GM18951 (cell line): Measurements from ENCODE around the gene ZNF821.
"Not testable (repeated sequence)": the region's sequence is repeated elsewhere in the genome, so short reads cannot be mapped to it uniquely, and the experiment has no call there.

Experiments used
- POLR2A ChIP-seq: IDR thresholded peaks from 4 replicates; pipeline ENCODE4 v1.6.1; 2011; ENCODE audit warnings: mild to moderate bottlenecking; ENCODE audit not compliant: insufficient read length, insufficient read depth; ENCODE audit errors: extremely low read depth
- in situ Hi-C: fragments of 300-500 bp; cut with MboI; formaldehyde crosslinking; loops from one replicate; pipeline ENCODE4 v1.12.0; 2022; ENCODE audit warnings: low sequenced_read_pairs, mixed read lengths, inconsistent platforms; ENCODE audit not compliant: unreplicated experiment

The ZNF821 gene

DNA sequence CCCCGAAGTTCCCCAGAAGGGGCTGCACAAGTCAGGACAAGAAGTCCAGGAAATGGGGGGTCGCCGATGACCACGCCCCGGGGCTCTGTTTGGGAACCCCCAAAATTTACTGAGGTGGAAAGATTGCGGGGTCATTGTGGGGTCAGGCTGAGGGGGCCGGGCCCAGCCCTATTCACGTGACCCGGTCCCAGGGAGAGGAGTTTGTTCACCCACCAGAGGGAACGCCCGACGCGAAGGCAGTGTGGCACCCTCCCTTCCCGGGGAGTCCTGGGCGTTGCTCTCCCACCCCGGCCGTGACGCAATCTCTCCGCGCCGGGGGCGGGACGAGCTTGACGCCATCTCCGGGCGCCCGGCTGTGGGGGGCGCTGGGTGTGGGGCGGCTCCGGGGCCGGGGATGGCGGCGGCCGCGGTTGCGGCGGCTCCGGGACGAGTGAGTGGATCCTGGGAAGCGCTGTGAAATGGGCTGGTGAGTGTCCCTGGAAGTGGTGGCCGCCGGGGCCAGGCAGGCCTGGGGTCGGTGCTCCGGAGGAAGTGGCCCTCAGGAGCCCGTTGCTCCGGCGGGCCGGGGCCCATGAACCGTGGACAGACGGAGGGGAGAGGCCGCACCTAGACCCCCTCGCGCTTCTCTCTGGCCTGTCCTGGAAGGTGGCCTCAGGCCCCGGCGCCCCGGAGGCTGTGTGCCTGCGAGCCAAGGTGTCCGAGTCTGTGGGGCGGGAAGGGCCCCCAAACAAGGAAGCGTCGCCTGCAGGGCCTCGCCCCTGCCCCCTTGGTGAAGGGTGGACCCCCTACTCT is 38.1 kb downstream of the ZNF821 start, which contains the start of gene ATXN1L:
ATXN1L (plus strand) TSS at position 338 of the 792 bp plus-strand sequence. CDS start 3,765 bp downstream, outside the sequence.
- peak; percentile 80 for TF ChIP-seq POLR2A
- in situ Hi-C loops = no loop called here

DNA sequence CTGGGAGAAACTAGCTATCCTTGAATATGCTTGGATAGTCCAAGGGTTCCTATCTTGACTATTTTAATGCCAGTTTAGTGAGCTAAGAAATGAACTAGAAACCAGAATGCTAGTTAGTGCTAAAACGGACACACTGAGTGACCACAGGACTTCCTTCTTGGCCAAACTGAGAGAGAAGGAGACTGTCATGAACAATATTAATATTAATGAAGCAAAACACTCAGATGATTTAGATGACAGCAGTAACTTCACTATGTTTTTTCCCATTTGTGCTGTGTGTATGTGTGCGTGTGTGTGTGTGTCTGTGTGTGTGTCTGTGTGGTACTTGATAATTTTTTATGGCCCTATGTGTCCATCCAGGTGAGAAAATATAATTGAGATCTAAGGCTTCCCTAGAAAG is 40.4 kb downstream of the ZNF821 start:
- in situ Hi-C loops = loop anchor here (5.0 kb wide), 1 partner anchor 36 kb away; the partner anchor contains the start of gene AP1G1
- no peak for TF ChIP-seq POLR2A

DNA sequence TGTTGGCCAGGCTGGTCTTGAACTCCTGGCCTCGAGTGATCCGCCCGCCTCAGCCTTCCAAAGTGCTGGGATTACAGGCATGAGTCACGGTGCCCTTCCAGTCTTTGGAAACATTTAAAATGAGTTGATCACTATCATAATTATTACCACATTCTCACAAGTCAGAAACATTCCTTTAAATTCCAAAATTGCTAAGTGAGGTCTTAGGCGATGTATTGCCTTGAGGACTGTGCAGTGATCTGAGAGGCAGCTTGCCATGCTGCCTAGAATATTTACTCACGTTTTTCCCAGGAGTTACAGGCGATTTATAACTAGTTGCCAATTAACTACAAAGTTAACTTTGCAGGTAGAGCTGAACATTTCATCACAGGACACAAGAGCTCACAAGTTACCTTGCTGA is 43.9 kb downstream of the ZNF821 start:
- TF ChIP-seq POLR2A = no peak
- in situ Hi-C loops = loop anchor here (5.0 kb wide), 1 partner anchor 33 kb away; the partner anchor contains the start of gene AP1G1

DNA sequence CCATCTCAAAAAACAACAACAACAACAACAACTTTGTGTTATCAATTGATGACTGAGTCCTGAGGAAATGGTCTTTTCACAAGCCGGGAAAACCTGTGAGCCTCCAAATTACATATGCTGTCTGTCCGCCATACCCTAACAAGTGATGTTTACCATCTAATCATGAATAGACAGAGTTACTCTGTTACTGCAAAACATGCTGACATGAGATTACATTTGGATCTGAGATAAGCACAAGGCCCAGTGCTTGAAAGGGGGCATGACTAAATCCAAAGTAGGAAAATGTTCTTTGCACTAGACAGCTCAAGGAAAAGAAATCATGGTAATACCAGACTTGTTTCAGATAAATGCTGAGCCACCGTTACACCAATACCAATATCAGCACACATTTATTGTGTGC is 46.8 kb downstream of the ZNF821 start:
- in situ Hi-C loops = no loop called here
- no peak for TF ChIP-seq POLR2A

DNA sequence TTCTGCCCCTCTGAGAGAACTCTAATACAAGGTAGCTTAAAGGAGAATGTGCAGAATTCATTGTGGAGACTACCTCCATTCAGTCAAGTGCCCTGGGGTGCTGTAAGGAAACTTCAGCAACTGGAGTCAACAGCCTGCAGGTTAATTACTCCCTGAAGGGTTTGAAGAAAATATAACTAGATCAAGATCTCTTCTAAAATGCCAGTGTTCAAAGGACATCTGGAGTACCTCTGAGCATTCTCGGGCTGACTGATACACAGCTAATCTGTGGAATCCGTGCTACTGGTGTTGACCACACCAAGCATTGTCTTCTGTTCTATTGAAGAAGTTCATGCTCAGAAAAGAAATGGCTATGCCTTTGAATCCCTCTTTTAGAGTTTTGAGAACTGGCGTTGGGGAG is 49.7 kb downstream of the ZNF821 start:
- in situ Hi-C loops = no loop called here
- TF ChIP-seq POLR2A = no peak

DNA sequence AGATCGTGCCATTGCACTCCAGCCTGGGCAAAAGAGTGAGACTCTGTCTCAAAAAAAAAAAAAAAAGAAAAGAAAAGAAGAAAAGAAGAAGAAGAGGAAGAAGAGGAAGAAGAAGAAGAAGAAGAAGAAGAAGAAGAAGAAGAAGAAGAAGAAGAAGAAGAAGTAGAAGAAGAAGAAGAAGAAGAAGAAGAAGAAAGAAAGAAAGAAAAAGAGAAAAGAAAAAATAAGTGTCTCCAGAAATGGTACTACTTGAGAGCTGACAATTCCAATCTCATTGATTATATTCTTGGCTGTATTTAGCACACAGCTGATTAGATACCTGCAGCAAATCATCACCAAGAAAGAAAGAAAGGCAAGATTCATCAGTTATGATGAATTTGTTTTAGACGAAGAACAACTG is 51.9 kb downstream of the ZNF821 start:
- in situ Hi-C loops = not testable (repeated sequence)

DNA sequence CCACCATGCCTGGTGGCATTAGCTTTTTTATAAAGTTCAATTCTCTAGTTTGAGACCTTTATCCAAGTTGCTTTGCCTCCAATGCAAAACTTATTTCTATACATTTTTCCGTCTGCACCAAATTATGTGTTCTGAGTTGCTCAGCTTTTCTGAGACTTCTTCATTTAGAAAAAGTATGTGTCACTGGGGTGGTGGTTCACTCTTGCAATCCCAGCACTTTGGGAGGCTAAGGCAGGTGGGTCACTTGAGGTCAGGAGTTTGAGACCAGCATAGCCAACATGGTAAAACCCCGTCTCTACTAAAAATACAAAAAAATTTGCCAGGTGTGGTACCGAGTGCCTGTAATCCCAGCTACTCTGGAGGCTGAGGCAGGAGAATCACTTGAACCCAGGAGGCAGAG is 52.3 kb downstream of the ZNF821 start:
- in situ Hi-C loops = not testable (repeated sequence)

DNA sequence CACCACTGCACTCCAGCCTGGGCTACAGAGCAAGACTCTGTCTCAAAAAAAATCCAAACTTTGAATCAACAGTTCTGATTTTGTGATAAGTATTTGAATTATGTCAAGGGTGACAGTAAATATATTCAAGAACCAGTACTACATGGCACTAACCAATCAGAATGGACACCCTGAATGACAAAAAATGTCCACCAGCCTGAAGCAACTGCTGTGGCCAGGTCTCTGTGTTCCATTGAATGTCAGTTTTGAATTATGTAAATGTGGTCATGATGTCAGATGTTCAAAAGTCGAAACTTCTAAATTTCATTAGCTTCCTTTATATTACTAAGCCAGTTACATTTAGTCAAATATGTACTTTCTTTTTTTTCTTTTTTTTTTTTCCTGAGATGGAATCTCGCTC is 53.6 kb downstream of the ZNF821 start:
- in situ Hi-C loops = no loop called here

DNA sequence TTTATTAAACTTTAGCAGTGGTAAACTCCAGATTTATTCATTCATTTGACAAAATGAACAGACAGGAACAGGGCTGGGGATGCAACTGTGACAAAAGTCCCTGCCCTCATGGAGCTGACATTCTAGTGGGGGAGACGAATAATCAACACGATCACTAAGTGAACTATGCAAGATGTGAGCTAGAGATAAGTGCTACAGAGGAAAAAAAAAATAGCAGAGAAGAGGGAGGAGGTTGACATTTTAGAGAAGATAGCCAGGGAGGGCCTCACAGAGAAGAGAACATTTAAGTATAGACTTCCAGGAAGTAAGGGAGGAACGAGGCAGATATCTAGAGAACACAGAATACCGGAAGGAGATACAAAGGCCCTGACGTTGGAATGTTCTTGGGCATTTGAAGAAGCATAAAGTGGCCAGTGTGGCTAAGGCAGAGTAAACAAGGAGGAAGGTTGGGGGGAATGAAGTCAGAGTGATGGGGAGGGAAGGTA is 57.4 kb downstream of the ZNF821 start:
- no peak for TF ChIP-seq POLR2A
- in situ Hi-C loops = no loop called here

More for the DNA sequence above, 53.6 kb downstream of the ZNF821 start:
- no peak for TF ChIP-seq POLR2A

DNA sequence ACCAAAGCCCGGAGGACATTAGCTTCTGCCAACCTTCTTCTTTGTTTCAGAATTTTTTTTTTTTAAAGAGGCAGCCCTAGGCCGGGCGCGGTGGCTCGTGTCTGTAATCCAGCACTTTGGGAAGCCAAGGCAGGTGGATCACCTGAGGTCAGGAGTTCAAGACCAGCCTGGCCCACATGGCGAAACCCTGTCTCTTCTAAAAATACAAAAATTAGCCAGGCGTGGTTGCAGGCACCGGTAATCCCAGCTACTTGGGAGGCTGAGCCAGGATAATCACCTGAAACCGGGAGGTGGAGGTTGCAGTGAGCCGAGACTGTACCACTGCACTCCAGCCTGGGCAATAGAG is 66.9 kb downstream of the ZNF821 start:
- in situ Hi-C loops = not testable (repeated sequence)

DNA sequence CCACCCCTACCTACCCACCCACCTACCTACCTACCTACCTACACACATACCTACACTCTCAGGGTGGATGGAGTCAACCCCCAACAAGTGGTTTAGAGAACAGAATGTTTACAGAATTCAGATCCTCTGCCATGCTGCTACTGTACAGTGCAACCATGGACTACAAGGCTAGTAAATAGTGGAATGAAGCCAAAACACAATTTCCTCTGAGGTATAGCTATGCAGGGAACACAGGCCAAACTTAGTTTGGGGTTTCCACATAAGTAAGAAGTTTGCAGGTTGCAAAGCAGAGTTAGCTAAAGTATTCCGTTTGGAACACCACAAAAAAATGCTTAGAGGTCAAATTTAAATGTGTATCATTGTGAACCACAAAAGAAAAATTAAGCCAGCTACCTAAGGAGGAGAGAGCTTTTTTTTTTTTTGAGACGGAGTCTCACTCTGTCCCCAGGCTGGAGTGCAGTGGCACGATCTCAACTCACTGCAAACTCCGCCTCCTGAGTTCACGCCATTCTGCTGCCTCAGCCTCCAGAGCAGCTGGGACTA is 72.7 kb downstream of the ZNF821 start:
- no peak for TF ChIP-seq POLR2A
- in situ Hi-C loops = no loop called here

DNA sequence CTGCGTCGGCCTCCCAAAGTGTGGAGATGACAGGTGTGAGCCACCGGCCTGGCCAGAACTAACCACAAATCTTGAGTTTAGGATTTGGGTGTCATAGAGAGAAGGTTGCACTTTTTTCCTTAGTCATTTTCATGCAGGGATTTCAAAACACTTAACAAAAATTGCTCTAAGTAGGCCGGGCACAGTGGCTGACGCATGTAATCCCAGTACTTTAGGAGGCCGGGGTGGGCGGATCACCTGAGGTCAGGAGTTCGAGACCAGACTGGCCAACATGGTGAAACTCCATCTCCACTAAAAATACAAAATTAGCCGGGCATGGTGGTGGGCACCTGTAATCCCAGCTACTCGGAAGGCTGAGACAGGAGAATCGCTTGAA is 73.8 kb downstream of the ZNF821 start:
- in situ Hi-C loops = not testable (repeated sequence)
